ENCODE measurements around the gene METTL16.

DNA sequence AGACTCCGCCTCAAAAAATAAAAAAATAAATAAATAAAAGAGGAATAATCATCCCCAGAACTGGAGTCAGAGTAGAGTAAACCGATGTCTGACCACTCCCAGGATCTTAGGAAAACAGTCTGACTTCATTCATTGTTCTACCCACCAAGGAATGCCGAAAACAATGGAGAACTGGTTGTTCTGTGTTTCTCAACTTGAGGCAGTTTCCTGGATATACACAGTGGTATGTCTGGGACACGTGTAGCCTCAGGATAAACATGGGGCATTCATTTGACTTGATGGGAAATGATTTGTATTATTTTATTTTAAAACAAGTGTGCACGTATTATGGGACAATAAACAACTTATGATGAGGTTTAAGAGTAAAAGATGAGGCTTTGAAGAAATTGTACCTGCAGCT lies 49.0 kb upstream of the METTL16 start:
- TF ChIP-seq, protein P1, sequence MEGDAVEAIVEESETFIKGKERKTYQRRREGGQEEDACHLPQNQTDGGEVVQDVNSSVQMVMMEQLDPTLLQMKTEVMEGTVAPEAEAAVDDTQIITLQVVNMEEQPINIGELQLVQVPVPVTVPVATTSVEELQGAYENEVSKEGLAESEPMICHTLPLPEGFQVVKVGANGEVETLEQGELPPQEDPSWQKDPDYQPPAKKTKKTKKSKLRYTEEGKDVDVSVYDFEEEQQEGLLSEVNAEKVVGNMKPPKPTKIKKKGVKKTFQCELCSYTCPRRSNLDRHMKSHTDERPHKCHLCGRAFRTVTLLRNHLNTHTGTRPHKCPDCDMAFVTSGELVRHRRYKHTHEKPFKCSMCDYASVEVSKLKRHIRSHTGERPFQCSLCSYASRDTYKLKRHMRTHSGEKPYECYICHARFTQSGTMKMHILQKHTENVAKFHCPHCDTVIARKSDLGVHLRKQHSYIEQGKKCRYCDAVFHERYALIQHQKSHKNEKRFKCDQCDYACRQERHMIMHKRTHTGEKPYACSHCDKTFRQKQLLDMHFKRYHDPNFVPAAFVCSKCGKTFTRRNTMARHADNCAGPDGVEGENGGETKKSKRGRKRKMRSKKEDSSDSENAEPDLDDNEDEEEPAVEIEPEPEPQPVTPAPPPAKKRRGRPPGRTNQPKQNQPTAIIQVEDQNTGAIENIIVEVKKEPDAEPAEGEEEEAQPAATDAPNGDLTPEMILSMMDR (IDR thresholded peaks at IDR 0.05): no peak
- TF ChIP-seq RAD21 (IDR thresholded peaks at IDR 0.05; ENCODE audit: low read length) (no peak), SIN3A (IDR thresholded peaks at IDR 0.05; ENCODE audit: borderline replicate concordance, low read depth, low read length) (no peak), FOXM1 (IDR thresholded peaks at IDR 0.05; ENCODE audit: low read depth) (no peak), RFX5 (IDR thresholded peaks at IDR 0.05; ENCODE audit: low read length) (no peak), RCOR1 (IDR thresholded peaks at IDR 0.05; ENCODE audit: low read length) (no peak), ELF1 (IDR thresholded peaks at IDR 0.05) (no peak), MXI1 (IDR thresholded peaks at IDR 0.05; ENCODE audit: low read depth, low read length) (no peak)
- TF ChIP-seq, protein P2, sequence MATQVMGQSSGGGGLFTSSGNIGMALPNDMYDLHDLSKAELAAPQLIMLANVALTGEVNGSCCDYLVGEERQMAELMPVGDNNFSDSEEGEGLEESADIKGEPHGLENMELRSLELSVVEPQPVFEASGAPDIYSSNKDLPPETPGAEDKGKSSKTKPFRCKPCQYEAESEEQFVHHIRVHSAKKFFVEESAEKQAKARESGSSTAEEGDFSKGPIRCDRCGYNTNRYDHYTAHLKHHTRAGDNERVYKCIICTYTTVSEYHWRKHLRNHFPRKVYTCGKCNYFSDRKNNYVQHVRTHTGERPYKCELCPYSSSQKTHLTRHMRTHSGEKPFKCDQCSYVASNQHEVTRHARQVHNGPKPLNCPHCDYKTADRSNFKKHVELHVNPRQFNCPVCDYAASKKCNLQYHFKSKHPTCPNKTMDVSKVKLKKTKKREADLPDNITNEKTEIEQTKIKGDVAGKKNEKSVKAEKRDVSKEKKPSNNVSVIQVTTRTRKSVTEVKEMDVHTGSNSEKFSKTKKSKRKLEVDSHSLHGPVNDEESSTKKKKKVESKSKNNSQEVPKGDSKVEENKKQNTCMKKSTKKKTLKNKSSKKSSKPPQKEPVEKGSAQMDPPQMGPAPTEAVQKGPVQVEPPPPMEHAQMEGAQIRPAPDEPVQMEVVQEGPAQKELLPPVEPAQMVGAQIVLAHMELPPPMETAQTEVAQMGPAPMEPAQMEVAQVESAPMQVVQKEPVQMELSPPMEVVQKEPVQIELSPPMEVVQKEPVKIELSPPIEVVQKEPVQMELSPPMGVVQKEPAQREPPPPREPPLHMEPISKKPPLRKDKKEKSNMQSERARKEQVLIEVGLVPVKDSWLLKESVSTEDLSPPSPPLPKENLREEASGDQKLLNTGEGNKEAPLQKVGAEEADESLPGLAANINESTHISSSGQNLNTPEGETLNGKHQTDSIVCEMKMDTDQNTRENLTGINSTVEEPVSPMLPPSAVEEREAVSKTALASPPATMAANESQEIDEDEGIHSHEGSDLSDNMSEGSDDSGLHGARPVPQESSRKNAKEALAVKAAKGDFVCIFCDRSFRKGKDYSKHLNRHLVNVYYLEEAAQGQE (IDR thresholded peaks at IDR 0.05; ENCODE audit: low read depth, low read length): no peak
- TF ChIP-seq, protein P3, sequence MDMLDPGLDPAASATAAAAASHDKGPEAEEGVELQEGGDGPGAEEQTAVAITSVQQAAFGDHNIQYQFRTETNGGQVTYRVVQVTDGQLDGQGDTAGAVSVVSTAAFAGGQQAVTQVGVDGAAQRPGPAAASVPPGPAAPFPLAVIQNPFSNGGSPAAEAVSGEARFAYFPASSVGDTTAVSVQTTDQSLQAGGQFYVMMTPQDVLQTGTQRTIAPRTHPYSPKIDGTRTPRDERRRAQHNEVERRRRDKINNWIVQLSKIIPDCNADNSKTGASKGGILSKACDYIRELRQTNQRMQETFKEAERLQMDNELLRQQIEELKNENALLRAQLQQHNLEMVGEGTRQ (IDR thresholded peaks at IDR 0.05; ENCODE audit: borderline replicate concordance, low read depth, low read length): no peak
- TF ChIP-seq, protein P4, sequence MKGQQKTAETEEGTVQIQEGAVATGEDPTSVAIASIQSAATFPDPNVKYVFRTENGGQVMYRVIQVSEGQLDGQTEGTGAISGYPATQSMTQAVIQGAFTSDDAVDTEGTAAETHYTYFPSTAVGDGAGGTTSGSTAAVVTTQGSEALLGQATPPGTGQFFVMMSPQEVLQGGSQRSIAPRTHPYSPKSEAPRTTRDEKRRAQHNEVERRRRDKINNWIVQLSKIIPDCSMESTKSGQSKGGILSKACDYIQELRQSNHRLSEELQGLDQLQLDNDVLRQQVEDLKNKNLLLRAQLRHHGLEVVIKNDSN (IDR thresholded peaks at IDR 0.05; ENCODE audit: borderline replicate concordance, low read depth): no peak
- TF ChIP-seq, protein P5, sequence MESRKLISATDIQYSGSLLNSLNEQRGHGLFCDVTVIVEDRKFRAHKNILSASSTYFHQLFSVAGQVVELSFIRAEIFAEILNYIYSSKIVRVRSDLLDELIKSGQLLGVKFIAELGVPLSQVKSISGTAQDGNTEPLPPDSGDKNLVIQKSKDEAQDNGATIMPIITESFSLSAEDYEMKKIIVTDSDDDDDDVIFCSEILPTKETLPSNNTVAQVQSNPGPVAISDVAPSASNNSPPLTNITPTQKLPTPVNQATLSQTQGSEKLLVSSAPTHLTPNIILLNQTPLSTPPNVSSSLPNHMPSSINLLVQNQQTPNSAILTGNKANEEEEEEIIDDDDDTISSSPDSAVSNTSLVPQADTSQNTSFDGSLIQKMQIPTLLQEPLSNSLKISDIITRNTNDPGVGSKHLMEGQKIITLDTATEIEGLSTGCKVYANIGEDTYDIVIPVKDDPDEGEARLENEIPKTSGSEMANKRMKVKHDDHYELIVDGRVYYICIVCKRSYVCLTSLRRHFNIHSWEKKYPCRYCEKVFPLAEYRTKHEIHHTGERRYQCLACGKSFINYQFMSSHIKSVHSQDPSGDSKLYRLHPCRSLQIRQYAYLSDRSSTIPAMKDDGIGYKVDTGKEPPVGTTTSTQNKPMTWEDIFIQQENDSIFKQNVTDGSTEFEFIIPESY (IDR thresholded peaks at IDR 0.05; ENCODE audit: borderline replicate concordance, low read depth): no peak

Measured in SK-N-SH (cell line).